IMR-90 (cell line): ENCODE measurements around the gene GSTA5. TPM values are rescaled to one million over a fixed set of nuclear protein-coding genes. Genes with fewer than 3 reads are reported as not detected.

Experiments
- ATAC-seq: fragments of 200-7000 bp; cut with Tn5 transposase; 2 replicates; pipeline ENCODE4 v1.9.1; 2020; ENCODE audit warnings: low read depth, mild to moderate bottlenecking, moderate library complexity
- BruUV-seq: library from RNA; stranded (reverse); fragments of 400-500 nt; replicated peaks from 2 replicates; lab custom pipeline; 2021; lab: Mats Ljungman, UMichigan
- CTCF ChIA-PET: fragments of 300-600 bp; formaldehyde crosslinking; extraction: SDS; loops from one replicate; lab custom pipeline; 2021; ENCODE audit warnings: antibody characterized with exemption; lab: Yijun Ruan, JAX
- POLR2A ChIA-PET: fragments of 300-600 bp; sonication (Branson Sonifier 250); formaldehyde crosslinking; loops from one replicate; lab custom pipeline; 2022; ENCODE audit warnings: antibody characterized with exemption; ENCODE audit not compliant: unreplicated experiment; lab: Charles Lee
- DNase-seq: peaks from one replicate; pipeline ENCODE4 v3.0.0; 2013
- H2AFZ ChIP-seq: replicated peaks from 2 replicates; pipeline ENCODE3; 2013; ENCODE audit warnings: low read length, mild to moderate bottlenecking; ENCODE audit not compliant: poor library complexity
- H2AK5ac ChIP-seq: 2 replicates; pipeline ENCODE4 v1.6.1; 2013; ENCODE audit warnings: low read depth, low read length, inconsistent platforms
- H2AK9ac ChIP-seq: replicated peaks from 2 replicates; pipeline ENCODE3; 2013; ENCODE audit warnings: mild to moderate bottlenecking, low read depth, low read length, moderate library complexity; ENCODE audit not compliant: poor library complexity
- H2BK120ac ChIP-seq: 2 replicates; pipeline ENCODE4 v1.6.1; 2013; ENCODE audit warnings: low read depth, low read length, inconsistent platforms
- H2BK15ac ChIP-seq: 3 replicates; pipeline ENCODE4 v1.6.1; 2013; ENCODE audit warnings: low read depth, low read length, inconsistent platforms
- H2BK20ac ChIP-seq: 2 replicates; pipeline ENCODE4 v1.6.1; 2013; ENCODE audit warnings: low read depth, mild to moderate bottlenecking, inconsistent platforms, low read length, moderate library complexity
- H2BK5ac ChIP-seq: 2 replicates; pipeline ENCODE4 v1.6.1; 2013; ENCODE audit warnings: mild to moderate bottlenecking, low read depth, low read length, inconsistent platforms; ENCODE audit not compliant: poor library complexity, severe bottlenecking
- H3K14ac ChIP-seq: replicated peaks from 2 replicates; pipeline ENCODE4 v1.6.1; 2013; ENCODE audit warnings: low read depth, low read length, inconsistent platforms
- H3K18ac ChIP-seq: 2 replicates; pipeline ENCODE4 v1.6.1; 2013; ENCODE audit warnings: low read depth, low read length, control low read depth
- H3K23ac ChIP-seq: 2 replicates; pipeline ENCODE4 v1.6.1; 2013; ENCODE audit warnings: low read depth, low read length, inconsistent platforms
- H3K27ac ChIP-seq: 2 replicates; pipeline ENCODE4 v1.5.1; 2013; ENCODE audit warnings: mild to moderate bottlenecking, control low read depth, low read length; ENCODE audit not compliant: insufficient read depth
- H3K27me3 ChIP-seq: 2 replicates; pipeline ENCODE4 v1.6.1; 2013; ENCODE audit warnings: low read length; ENCODE audit not compliant: control insufficient read depth, insufficient read depth
- H3K36me3 ChIP-seq: 2 replicates; pipeline ENCODE4 v1.6.1; 2013; ENCODE audit warnings: low read length, mixed read lengths; ENCODE audit not compliant: control insufficient read depth, insufficient read depth
- H3K4ac ChIP-seq: 2 replicates; pipeline ENCODE4 v1.6.1; 2013; ENCODE audit warnings: low read depth, low read length, inconsistent platforms
- H3K4me1 ChIP-seq: 2 replicates; pipeline ENCODE4 v1.6.1; 2013; ENCODE audit warnings: low read length, mixed read lengths; ENCODE audit not compliant: control insufficient read depth, insufficient read depth
- H3K4me2 ChIP-seq: 2 replicates; pipeline ENCODE4 v1.6.1; 2013; ENCODE audit warnings: low read depth, mild to moderate bottlenecking, control low read depth, low read length, moderate library complexity
- H3K4me3 ChIP-seq: 2 replicates; pipeline ENCODE4 v1.5.1; 2013; ENCODE audit warnings: low read depth, mild to moderate bottlenecking, control low read depth, low read length, moderate library complexity; ENCODE audit not compliant: insufficient read depth
- H3K56ac ChIP-seq: 2 replicates; pipeline ENCODE4 v1.6.1; 2013; ENCODE audit warnings: low read length, inconsistent platforms; ENCODE audit not compliant: insufficient read depth; ENCODE audit errors: extremely low read depth
- H3K79me1 ChIP-seq, 2 experiments: 2 replicates each; pipeline ENCODE4 v1.6.1; 2013; ENCODE audit warnings: low read length in 2 of 2, inconsistent platforms in 1 of 2, low read depth in 1 of 2
- H3K9ac ChIP-seq: 2 replicates; pipeline ENCODE4 v1.6.1; 2013; ENCODE audit warnings: low read depth, low read length, control low read depth
- H3K9me1 ChIP-seq: 2 replicates; pipeline ENCODE4 v1.6.1; 2013; ENCODE audit warnings: low read length, inconsistent platforms; ENCODE audit not compliant: insufficient read depth
- H3K9me3 ChIP-seq: 2 replicates; pipeline ENCODE4 v1.6.1; 2013; ENCODE audit warnings: low read length; ENCODE audit not compliant: control insufficient read depth, insufficient read depth
- H4K20me1 ChIP-seq: 2 replicates; pipeline ENCODE4 v1.6.1; 2013; ENCODE audit warnings: low read length, inconsistent platforms; ENCODE audit not compliant: insufficient read depth
- H4K5ac ChIP-seq: 2 replicates; pipeline ENCODE4 v1.6.1; 2013; ENCODE audit warnings: mild to moderate bottlenecking, low read depth, low read length, control low read depth
- H4K8ac ChIP-seq, 2 experiments: 2 replicates each; pipeline ENCODE4 v1.6.1; 2013; ENCODE audit warnings: low read depth in 2 of 2, low read length in 2 of 2, control low read depth in 1 of 2, inconsistent platforms in 1 of 2
- H4K91ac ChIP-seq: 2 replicates; pipeline ENCODE4 v1.6.1; 2013; ENCODE audit warnings: low read depth, low read length, inconsistent platforms; ENCODE audit not compliant: insufficient read depth
- BHLHE40 ChIP-seq: fragments of 150-350 bp; IDR thresholded peaks from 2 replicates; pipeline ENCODE4 v1.6.1; 2016; ENCODE audit warnings: mild to moderate bottlenecking, low read depth, low read length
- CEBPB ChIP-seq: IDR thresholded peaks from 2 replicates; pipeline ENCODE4 v1.6.1; 2012; ENCODE audit warnings: low read depth, low read length, improper control_type of control experiment
- CHD1 ChIP-seq: IDR thresholded peaks from 2 replicates; pipeline ENCODE4 v1.6.1; 2012; ENCODE audit warnings: low read depth, low read length, improper control_type of control experiment
- FOS ChIP-seq: fragments of 150-350 bp; IDR thresholded peaks from 2 replicates; pipeline ENCODE4 v1.6.1; 2016; ENCODE audit warnings: low read depth, low read length
- MAFK ChIP-seq: IDR thresholded peaks from 2 replicates; pipeline ENCODE4 v1.6.1; 2012; ENCODE audit warnings: low read depth, low read length, improper control_type of control experiment
- POLR2A ChIP-seq: IDR thresholded peaks from 2 replicates; pipeline ENCODE4 v1.6.1; 2012; ENCODE audit warnings: mild to moderate bottlenecking, low read depth, low read length
- RCOR1 ChIP-seq: IDR thresholded peaks from 2 replicates; pipeline ENCODE4 v1.6.1; 2012; ENCODE audit warnings: mild to moderate bottlenecking, low read length, improper control_type of control experiment; ENCODE audit not compliant: insufficient replicate concordance
- WGBS, 2 experiments: methylation state at CpG; one replicate each; pipeline versions ENCODE4 v1.1.5 to v1.1.7; 2013; ENCODE audit warnings: missing lambda C conversion rate in 2 of 2; ENCODE audit not compliant: insufficient read length in 1 of 2; ENCODE audit errors: extremely low coverage in 2 of 2; 5-methylcytosine and 5-hydroxymethylcytosine counted together
- dilution Hi-C: fragments of 300-500 bp; cut with HindIII; formaldehyde crosslinking; loops from one replicate; pipeline ENCODE4 v1.14.3; 2018; ENCODE audit warnings: low sequenced_read_pairs; ENCODE audit not compliant: unreplicated experiment
- in situ Hi-C: fragments of 300-500 bp; cut with MboI; formaldehyde crosslinking; loops from 3 replicates; pipeline ENCODE4 v1.14.3; 2019; ENCODE audit warnings: low sequenced_read_pairs, inconsistent platforms, mixed read lengths
- intact Hi-C: fragments of 100-400 bp; cut with micrococcal nuclease; formaldehyde crosslinking; loops from 2 replicates; pipeline ENCODE4 v1.10.0; 2022
- polyA plus RNA-seq, 3 experiments: library from polyadenylated mRNA; depleted of rRNA; stranded (reverse); fragments of >200 nt; gene quantifications; 2 replicates each; pipeline ENCODE4 v1.2.3, GENCODE V29; 2012; ENCODE audit warnings: low replicate concordance in 1 of 3
- total RNA-seq: library from RNA; depleted of rRNA; stranded (reverse); fragments of >200 nt; gene quantifications from 2 replicates; pipeline ENCODE4 v1.2.3, GENCODE V29; 2012
- TF ChIP-seq, protein P1 (sequence below): fragments of 150-350 bp; IDR thresholded peaks from 2 replicates; pipeline ENCODE4 v1.6.1; 2017; ENCODE audit warnings: mild to moderate bottlenecking, antibody characterized with exemption, low read length, low read depth

The GSTA5 gene
- total and polyA plus RNA-seq, 2 of the 4 experiments (the other 2 are of a cell fraction) = not detected

DNA sequence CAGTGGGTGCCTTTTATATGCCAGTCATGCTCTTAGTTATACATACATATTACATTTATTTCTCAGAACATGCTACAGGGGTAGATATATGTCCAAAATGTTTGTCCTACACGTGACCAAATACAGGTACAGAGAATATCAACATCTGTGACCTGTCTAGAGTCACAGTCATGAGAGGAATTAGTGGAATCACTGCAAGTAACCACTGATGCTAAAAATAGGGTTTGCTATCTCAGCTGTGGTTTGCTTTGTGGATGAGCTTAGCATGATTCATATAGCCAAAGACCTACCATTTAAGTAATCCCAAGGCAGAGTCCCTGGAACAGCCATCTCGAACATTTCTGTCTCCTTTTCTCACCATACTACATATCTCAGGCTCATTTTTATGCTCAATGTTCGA, 36.6 kb upstream of the GSTA5 start:
- H3K18ac ChIP-seq = no peak overlapping the region
- no peak overlapping the region for H3K4me3 ChIP-seq
- no peak overlapping the region for H4K91ac ChIP-seq
- H3K27ac ChIP-seq = no peak overlapping the region
- no peak overlapping the region for H3K14ac ChIP-seq
- H4K5ac ChIP-seq = no peak overlapping the region
- H3K79me1 ChIP-seq = no peaks in the 10 kb centered on the region
- H3K27me3 ChIP-seq = no peaks in the 10 kb centered on the region
- POLR2A ChIA-PET = no interaction called here
- H2AK5ac ChIP-seq = no peak overlapping the region
- no TSS peak for BruUV-seq
- intact Hi-C loops (loop anchor here (2.0 kb wide), 1 partner anchor 460 kb away; no protein-coding TSS in a partner anchor), dilution Hi-C loops (no loop called here), in situ Hi-C loops (no loop called here)
- H4K20me1 ChIP-seq = no peaks in the 10 kb centered on the region
- DNase-seq = peak; percentile 96
- peaks cover 17% of the 10 kb centered on the region for H3K4me1 ChIP-seq
- no peak overlapping the region for H3K4ac ChIP-seq
- H2AFZ ChIP-seq = no peak overlapping the region
- peaks cover 7% of the 10 kb centered on the region for H3K9me1 ChIP-seq
- CTCF ChIA-PET = no interaction called here
- peak; percentile 90 for ATAC-seq
- H3K36me3 ChIP-seq = no peaks in the 10 kb centered on the region
- no peak overlapping the region for H3K9ac ChIP-seq
- WGBS, 2 experiments = no CpG with 5 or more reads among the region's 3 CpGs
- no peak overlapping the region; the same call in 2 of the 3 replicates for H2BK15ac ChIP-seq
- peak overlapping the region; percentile 76; the same call in 1 of the 2 replicates for H2BK20ac ChIP-seq
- no peak overlapping the region; the same call in 1 of the 2 replicates for H3K4me2 ChIP-seq
- H2BK5ac ChIP-seq = no peak overlapping the region
- no peak overlapping the region for H2AK9ac ChIP-seq
- TF ChIP-seq, protein P1, sequence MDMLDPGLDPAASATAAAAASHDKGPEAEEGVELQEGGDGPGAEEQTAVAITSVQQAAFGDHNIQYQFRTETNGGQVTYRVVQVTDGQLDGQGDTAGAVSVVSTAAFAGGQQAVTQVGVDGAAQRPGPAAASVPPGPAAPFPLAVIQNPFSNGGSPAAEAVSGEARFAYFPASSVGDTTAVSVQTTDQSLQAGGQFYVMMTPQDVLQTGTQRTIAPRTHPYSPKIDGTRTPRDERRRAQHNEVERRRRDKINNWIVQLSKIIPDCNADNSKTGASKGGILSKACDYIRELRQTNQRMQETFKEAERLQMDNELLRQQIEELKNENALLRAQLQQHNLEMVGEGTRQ = peak; percentile 94
- peak; percentile 86 for TF ChIP-seq FOS
- TF ChIP-seq POLR2A = no peak
- TF ChIP-seq MAFK = peak; percentile 37; the same call in 1 of the 2 replicates
- peak; percentile 90 for TF ChIP-seq BHLHE40
- TF ChIP-seq RCOR1 = peak; percentile 94
- TF ChIP-seq CEBPB = peak; percentile 65; the same call in 1 of the 2 replicates
- TF ChIP-seq CHD1 = no peak
- H2BK120ac ChIP-seq = peak overlapping the region; percentile 91; the same call in 1 of the 2 replicates
- no peak overlapping the region for H3K23ac ChIP-seq
- no peak overlapping the region for H3K56ac ChIP-seq
- no peak overlapping the region for H4K8ac ChIP-seq
- H3K9me3 ChIP-seq = no peaks in the 10 kb centered on the region
